ENCODE data around the gene TMEM201.
A peak's percentile ranks its signal among the peaks of the same experiment; 100 is the strongest.

TMEM201 gene

GRCh38 chr1:9599741-9600140 is 11.0 kb downstream of the TMEM201 start:
- no peak for DNase-seq (ENCODE audit: low read depth in 2 of 3, low spot score in 1 of 3)

DNA sequence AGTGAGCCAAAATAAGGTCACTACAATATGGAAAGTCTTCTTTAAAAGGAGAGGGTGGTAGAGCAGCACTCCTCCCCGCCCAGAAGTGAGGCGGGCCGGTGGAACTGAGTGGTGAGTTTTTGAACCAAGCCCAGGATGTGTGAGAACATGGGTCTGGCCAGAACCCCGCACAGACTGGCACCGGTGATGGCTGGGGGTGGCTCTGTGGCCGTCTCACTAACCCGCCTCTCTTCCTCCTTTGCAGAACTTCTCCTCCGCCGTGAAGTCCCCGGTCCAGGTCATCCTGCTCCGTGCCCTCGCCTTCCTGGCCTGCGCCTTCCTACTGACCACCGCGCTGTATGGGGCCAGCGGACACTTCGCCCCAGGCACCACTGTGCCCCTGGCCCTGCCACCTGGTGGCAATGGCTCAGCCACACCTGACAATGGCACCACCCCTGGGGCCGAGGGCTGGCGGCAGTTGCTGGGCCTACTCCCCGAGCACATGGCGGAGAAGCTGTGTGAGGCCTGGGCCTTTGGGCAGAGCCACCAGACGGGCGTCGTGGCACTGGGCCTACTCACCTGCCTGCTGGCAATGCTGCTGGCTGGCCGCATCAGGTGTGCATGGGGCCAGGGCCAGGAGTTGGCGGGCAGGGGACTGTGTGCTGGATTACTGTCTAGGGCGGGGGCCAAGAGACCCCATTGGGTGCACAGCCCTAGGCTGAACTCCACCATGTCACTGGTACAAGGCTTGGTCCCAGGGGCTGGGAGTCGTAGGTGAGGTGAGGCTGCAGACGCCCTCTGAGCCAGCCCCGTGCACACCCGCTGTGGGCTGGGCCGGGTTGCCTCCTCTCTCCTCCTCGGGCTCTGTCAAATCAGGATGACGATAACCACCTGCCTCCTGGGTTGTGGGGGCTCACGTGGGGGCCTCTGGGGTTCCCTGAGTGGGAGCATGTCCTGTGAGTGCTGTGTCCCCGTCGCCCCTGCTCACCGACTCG is 12.4 kb downstream of the TMEM201 start:
- DNase-seq (ENCODE audit: low read depth in 2 of 3, low spot score in 1 of 3): no peak

DNA sequence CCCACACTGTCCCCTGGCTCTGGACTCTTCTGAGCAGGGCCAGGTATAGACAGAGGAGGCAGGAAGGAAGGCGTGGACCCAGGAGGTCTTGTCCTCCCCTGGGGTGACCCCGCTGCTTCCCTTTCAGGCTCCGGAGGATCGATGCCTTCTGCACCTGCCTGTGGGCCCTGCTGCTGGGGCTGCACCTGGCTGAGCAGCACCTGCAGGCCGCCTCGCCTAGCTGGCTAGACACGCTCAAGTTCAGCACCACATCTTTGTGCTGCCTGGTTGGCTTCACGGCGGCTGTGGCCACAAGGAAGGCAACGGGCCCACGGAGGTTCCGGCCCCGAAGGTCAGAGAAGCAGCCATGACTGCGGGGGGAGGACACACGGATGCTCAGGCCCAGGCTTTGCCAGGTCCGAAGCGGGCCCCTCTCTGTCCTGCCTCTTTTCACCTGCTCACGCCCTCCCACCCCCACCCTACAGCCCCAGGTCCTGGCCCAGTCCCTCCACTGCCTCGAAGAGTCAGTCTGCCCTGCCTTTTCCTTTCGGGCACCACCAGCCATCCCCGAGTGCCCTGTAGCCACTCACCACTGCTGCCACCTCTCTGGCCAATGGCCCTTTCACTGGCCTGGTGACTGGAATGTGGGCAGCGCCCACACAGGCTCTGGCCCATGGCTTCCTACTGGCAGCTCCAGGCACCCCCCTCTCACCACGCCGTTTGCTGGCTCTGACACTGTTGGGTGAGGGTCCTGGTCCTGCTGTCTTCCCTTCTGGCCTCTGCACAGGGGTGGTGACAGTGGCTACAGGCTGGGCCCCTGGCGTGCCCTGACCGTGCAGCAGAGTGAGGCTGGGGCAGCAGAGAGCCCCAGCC is 13.5 kb downstream of the TMEM201 start:
- no peak for DNase-seq (ENCODE audit: low read depth in 2 of 3, low spot score in 1 of 3)

- DNase-seq (ENCODE audit: low read depth in 2 of 3, low spot score in 1 of 3): no peak
Observed at GRCh38 chr1:9602794-9603167, 14.1 kb downstream of the TMEM201 start.

DNA sequence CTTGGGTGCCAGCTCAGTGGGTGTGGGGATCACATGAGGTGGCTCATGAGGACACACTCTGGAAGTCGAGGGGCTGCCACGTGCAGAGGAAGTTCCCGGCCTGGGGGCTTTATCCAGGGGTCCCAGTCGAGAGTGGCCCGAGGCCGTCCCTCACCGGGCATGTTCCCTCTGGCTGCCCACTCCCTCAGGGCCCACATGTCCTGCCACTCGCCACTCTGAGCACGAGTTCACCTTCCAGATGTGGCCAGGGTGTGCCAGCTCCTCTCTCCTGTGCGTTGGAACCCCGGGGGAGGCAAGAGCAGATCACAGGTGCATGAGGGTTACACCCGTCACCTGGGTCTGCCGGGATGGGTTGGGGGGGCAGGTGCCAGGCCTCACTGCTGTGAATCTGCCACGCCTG is 14.6 kb downstream of the TMEM201 start:
- no peak for DNase-seq (ENCODE audit: low read depth in 2 of 3, low spot score in 1 of 3)

- no peak for DNase-seq (ENCODE audit: low read depth in 2 of 3, low spot score in 1 of 3)
Observed at GRCh38 chr1:9603766-9604753, 15.3 kb downstream of the TMEM201 start.

DNA sequence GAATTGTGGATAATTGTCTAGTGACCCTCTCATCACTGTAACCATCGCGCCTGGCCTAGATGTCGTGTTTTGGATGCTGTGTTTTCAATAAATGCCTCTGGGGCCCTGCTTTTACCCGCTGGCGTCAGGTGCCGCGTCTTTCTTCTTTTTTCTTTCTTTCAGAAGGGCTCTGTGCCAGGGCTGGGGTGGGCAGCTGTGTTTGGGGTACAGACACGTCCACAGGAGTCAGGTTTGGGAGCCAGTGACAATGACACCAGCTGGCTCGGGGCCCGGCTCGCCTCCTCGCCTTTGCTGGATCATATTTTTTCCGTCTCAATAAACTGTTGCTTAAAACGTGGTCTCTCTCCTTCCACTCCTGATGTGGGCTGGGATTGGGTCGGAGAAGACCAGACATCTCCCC is 16.1 kb downstream of the TMEM201 start:
- DNase-seq (ENCODE audit: low read depth in 2 of 3, low spot score in 1 of 3): no peak

- no peak for DNase-seq (ENCODE audit: low read depth in 2 of 3, low spot score in 1 of 3)
Observed at GRCh38 chr1:9605946-9606455, 17.3 kb downstream of the TMEM201 start.

DNA sequence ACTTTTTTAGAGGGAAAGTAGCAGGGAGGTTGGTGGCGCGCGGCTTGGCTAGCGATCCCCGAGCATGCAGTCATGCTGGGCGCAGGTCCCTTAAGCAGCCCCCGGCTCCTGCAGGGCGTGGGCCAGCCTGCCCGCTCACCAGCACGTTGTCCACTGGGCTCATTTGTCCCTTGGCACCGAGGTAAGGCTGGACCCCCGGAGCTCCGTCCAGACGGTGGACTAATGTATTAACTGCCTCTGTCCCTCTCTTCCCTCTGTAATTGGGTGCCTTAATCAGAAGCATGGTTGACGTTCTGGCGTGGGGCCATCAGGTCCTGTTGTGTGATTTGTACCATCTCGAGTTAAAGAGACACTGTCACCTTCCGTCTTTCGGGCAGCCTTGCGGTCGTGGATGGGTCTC is 17.7 kb downstream of the TMEM201 start:
- DNase-seq (ENCODE audit: low read depth in 2 of 3, low spot score in 1 of 3): no peak

- no peak for DNase-seq (ENCODE audit: low read depth in 2 of 3, low spot score in 1 of 3)
Observed at GRCh38 chr1:9606948-9607347, 18.2 kb downstream of the TMEM201 start.

- DNase-seq (ENCODE audit: low read depth in 2 of 3, low spot score in 1 of 3): no peak
Observed at GRCh38 chr1:9607352-9607751, 18.6 kb downstream of the TMEM201 start.

GRCh38 chr1:9609998-9610397 is 21.3 kb downstream of the TMEM201 start:
- no peak for DNase-seq (ENCODE audit: low read depth in 2 of 3, low spot score in 1 of 3)

- no peak for DNase-seq (ENCODE audit: low read depth in 2 of 3, low spot score in 1 of 3)
Observed at GRCh38 chr1:9610548-9610947, 21.8 kb downstream of the TMEM201 start.

- DNase-seq (ENCODE audit: low read depth in 2 of 3, low spot score in 1 of 3): no peak
Observed at GRCh38 chr1:9611716-9612115, 23.0 kb downstream of the TMEM201 start.

- DNase-seq (ENCODE audit: low read depth in 2 of 3, low spot score in 1 of 3): no peak
Observed at GRCh38 chr1:9612162-9612845, 23.6 kb downstream of the TMEM201 start.

DNA sequence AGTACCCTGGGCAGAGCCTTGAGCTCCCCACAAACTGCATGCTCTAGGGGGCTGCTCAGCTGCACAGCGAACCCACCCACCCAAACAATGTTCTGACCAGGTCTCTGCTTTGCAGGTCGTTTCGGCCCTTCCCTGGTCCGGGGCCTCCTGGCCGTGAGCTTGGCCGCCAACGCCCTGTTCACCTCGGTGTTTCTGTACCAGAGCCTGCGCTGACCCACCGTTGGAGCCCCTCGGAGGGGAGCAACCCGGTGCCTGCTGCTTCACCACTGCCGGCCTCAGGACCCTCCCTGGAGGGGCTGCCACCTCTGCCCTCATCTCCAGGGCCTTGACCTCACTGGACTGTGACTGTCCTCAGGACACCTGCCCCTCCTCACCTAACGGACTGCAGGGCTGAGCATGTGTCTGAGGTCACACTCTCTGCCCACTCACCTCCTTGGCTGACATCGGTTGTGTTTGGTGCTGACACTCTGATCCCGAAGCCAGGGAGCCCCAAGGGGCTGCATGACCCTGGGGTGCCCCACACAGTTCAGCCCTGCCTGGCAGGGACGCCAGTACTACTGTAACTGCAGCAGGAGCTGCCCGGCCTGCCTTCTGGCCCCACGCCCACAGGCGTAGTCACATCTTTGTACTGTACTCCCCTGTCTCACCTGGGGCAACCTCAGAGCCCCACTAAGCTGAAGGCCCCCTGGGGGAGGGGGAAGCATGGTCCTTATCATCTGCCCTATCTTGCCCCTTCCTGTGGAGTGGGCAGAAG is 24.3 kb downstream of the TMEM201 start:
- DNase-seq (ENCODE audit: low read depth in 2 of 3, low spot score in 1 of 3): no peak

- DNase-seq (ENCODE audit: low read depth in 2 of 3, low spot score in 1 of 3): no peak
Observed at GRCh38 chr1:9613625-9614299, 25.1 kb downstream of the TMEM201 start.

DNA sequence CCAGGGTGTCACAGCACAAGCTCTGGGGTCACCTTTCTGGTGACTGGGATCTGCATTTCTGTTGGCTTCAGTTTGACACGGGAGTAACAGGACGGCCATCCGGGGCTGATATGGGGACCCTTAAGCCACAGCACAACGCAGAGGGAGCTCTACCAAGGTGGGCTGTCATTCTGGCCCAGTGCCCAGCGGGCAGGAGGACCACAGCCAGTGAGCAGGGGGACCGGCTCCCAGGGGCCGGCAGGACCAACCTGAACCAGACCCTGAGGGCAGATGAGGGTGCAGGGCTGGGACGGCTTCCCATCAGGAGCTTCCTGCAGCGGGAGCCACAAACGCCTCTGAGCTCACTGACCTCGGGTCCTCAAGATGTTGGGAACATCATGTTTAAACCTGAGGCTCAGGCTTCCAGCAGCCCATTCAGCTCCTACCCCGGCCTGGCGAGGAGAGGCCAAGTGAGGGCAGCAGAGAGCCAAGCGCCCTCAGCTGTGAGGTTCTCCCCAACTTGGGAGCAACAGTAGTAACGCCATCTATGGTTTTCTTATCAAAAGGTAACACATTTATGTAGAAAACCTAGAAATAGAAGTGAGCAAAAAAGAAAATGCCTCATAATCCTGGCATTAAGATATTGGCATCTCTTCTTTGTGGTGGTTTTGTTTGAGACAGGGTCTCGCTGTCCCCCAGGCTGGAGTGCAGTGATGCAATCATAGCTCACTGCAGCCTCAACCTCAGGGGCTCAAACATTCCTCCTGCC is 26.8 kb downstream of the TMEM201 start:
- DNase-seq (ENCODE audit: low read depth in 2 of 3, low spot score in 1 of 3): peak in 2 of 3 donors; percentile 30 to 46
